Liver (tissue), 9 donors: ENCODE data around the gene ALDOA. TPM values are rescaled to one million over a fixed set of nuclear protein-coding genes. Genes with fewer than 3 reads are reported as not detected.

ENCODE experiments used
- DNase-seq: peaks from one replicate; pipeline ENCODE4 v3.0.0-alpha.2; 2017; ENCODE audit warnings: low spot score
- H3K27ac ChIP-seq, 2 donors: one replicate each; pipeline ENCODE4 v1.7.0; 2013; ENCODE audit warnings: inconsistent platforms in 2 of 2, low read length in 2 of 2, control low read depth in 1 of 2, low read depth in 1 of 2, mild to moderate bottlenecking in 1 of 2
- H3K27me3 ChIP-seq, 4 donors: one replicate each; pipeline versions ENCODE4 v1.6.1 to v1.7.0; 2013; ENCODE audit warnings: low read length in 3 of 4, inconsistent platforms in 1 of 4, mild to moderate bottlenecking in 1 of 4, moderate library complexity in 1 of 4; ENCODE audit not compliant: control insufficient read depth in 4 of 4, insufficient read depth in 4 of 4
- H3K36me3 ChIP-seq, 4 donors: one replicate each; pipeline versions ENCODE4 v1.6.1 to v1.7.0; 2013; ENCODE audit warnings: low read length in 3 of 4, mild to moderate bottlenecking in 3 of 4, low read depth in 1 of 4, moderate library complexity in 1 of 4; ENCODE audit not compliant: control insufficient read depth in 4 of 4, insufficient read depth in 3 of 4
- H3K4me1 ChIP-seq, 4 donors: one replicate each; pipeline versions ENCODE4 v1.6.1 to v1.7.0; 2013; ENCODE audit warnings: low read length in 3 of 4, mild to moderate bottlenecking in 3 of 4, moderate library complexity in 1 of 4; ENCODE audit not compliant: control insufficient read depth in 4 of 4, insufficient read depth in 4 of 4
- H3K4me3 ChIP-seq, 3 donors: one replicate each; pipeline versions ENCODE4 v1.6.1 to v1.7.0; 2013; ENCODE audit warnings: low read length in 3 of 3, control low read depth in 1 of 3, low read depth in 1 of 3, mild to moderate bottlenecking in 1 of 3
- H3K9ac ChIP-seq, 2 donors: one replicate each; pipeline ENCODE4 v1.7.0; 2013; ENCODE audit warnings: low read length in 2 of 2, mild to moderate bottlenecking in 2 of 2, moderate library complexity in 2 of 2, control low read depth in 1 of 2, low read depth in 1 of 2
- H3K9me3 ChIP-seq, 4 donors: one replicate each; pipeline versions ENCODE4 v1.6.1 to v1.7.0; 2013; ENCODE audit warnings: low read length in 3 of 4; ENCODE audit not compliant: control insufficient read depth in 4 of 4
- ATF3 ChIP-seq: IDR thresholded peaks from 2 replicates; pipeline ENCODE4 v1.6.1; 2016; ENCODE audit warnings: antibody characterized with exemption
- CTCF ChIP-seq: fragments of 150-350 bp; IDR thresholded peaks from 2 replicates; pipeline ENCODE4 v1.5.1; 2017; ENCODE audit warnings: improper control_type of control experiment, low read depth, low read length; ENCODE audit not compliant: missing input control
- EGR1 ChIP-seq, 2 donors: IDR thresholded peaks; 2 replicates each; pipeline ENCODE4 v1.6.1; 2016 to 2018; ENCODE audit warnings: antibody characterized with exemption in 2 of 2, low read depth in 2 of 2
- FOXA1 ChIP-seq: IDR thresholded peaks from 2 replicates; pipeline ENCODE4 v1.6.1; 2016; ENCODE audit warnings: antibody characterized with exemption
- FOXA2 ChIP-seq: IDR thresholded peaks from 2 replicates; pipeline ENCODE4 v1.6.1; 2016; ENCODE audit warnings: antibody characterized with exemption
- GABPA ChIP-seq, 2 donors: IDR thresholded peaks in 1 of 2; conservative IDR thresholded peaks in 1 of 2; 2 replicates each; pipeline ENCODE4 v1.6.1; 2016; ENCODE audit warnings: antibody characterized with exemption in 2 of 2, mild to moderate bottlenecking in 1 of 2, moderate library complexity in 1 of 2
- HNF4A ChIP-seq, 2 donors: conservative IDR thresholded peaks; 2 replicates each; pipeline ENCODE4 v1.6.1; 2016; ENCODE audit warnings: antibody characterized with exemption in 2 of 2, mild to moderate bottlenecking in 2 of 2
- HNF4G ChIP-seq: IDR thresholded peaks from 2 replicates; pipeline ENCODE4 v1.6.1; 2016; ENCODE audit warnings: antibody characterized with exemption
- JUND ChIP-seq, 2 donors: IDR thresholded peaks; 2 replicates each; pipeline ENCODE4 v1.6.1; 2016; ENCODE audit warnings: antibody characterized with exemption in 2 of 2
- MAX ChIP-seq: IDR thresholded peaks from 2 replicates; pipeline ENCODE4 v1.6.1; 2016; ENCODE audit warnings: antibody characterized with exemption
- NR2F2 ChIP-seq: IDR thresholded peaks from 2 replicates; pipeline ENCODE4 v1.6.1; 2016; ENCODE audit warnings: antibody characterized with exemption
- RAD21 ChIP-seq, 2 donors: IDR thresholded peaks; 2 replicates each; pipeline ENCODE4 v1.6.1; 2016; ENCODE audit warnings: antibody characterized with exemption in 2 of 2, mild to moderate bottlenecking in 2 of 2
- REST ChIP-seq: IDR thresholded peaks from 2 replicates; pipeline ENCODE4 v1.6.1; 2016; ENCODE audit warnings: antibody characterized with exemption, mild to moderate bottlenecking
- RXRA ChIP-seq, 2 donors: IDR thresholded peaks; 2 replicates each; pipeline ENCODE4 v1.6.1; 2017 to 2018; ENCODE audit warnings: antibody characterized with exemption in 2 of 2, mild to moderate bottlenecking in 1 of 2
- SP1 ChIP-seq: IDR thresholded peaks from 2 replicates; pipeline ENCODE4 v1.6.1; 2018; ENCODE audit warnings: antibody characterized with exemption, mild to moderate bottlenecking
- TAF1 ChIP-seq: conservative IDR thresholded peaks from 2 replicates; pipeline ENCODE4 v1.6.1; 2016; ENCODE audit warnings: antibody characterized with exemption, mild to moderate bottlenecking
- YY1 ChIP-seq: IDR thresholded peaks from 2 replicates; pipeline ENCODE4 v1.6.1; 2016; ENCODE audit warnings: antibody characterized with exemption, mild to moderate bottlenecking
- ZBTB33 ChIP-seq: IDR thresholded peaks from 2 replicates; pipeline ENCODE4 v1.6.1; 2016; ENCODE audit warnings: antibody characterized with exemption
- WGBS: extraction: QIAGEN DNeasy Blood & Tissue Kit; methylation state at CpG from one replicate; pipeline ENCODE4 v1.1.7; 2013; 5-methylcytosine and 5-hydroxymethylcytosine counted together
- polyA plus RNA-seq, 2 donors: library from polyadenylated mRNA; stranded (reverse) in 1 of 2; unstranded in 1 of 2; fragments of 200-250 nt in 1 of 2; fragments of >200 nt in 1 of 2; fragmentation: Nextera tagmentation in 1 of 2; extraction: Ambion mirVana in 1 of 2; gene quantifications; one replicate each; pipeline versions ENCODE4 v1.2.1 to v1.2.3, GENCODE V29; 2013 to 2015
- total RNA-seq, 2 donors: library from RNA; depleted of rRNA; stranded (reverse); fragments of >200 nt; gene quantifications; one replicate each; pipeline ENCODE4 v1.2.3, GENCODE V29; 2014
- donor health status: healthy.
- donor health status: healthy.
- donor health status: healthy.
- donor health status: healthy.
- donor health status: healthy.

Gene ALDOA
- total and polyA plus RNA-seq, 4 donors = 96.8 to 251 (median 121) TPM

GRCh38 chr16:30063278-30063892, 2.2 kb upstream of the ALDOA start:
- DNase-seq = no peak
- H3K36me3 ChIP-seq = peaks cover under 1 to 8% (median 7%) of the 10 kb centered on the region in 4 donors
- peak overlapping the region in 1 of 2 donors; percentile 98 for H3K9ac ChIP-seq
- H3K27me3 ChIP-seq = no peaks in the 10 kb centered on the region
- no peaks in the 10 kb centered on the region for H3K9me3 ChIP-seq
- H3K4me3 ChIP-seq = peak overlapping the region in 1 of 3 donors; percentile 74
- peak overlapping the region; percentile 99 to 100 for H3K27ac ChIP-seq
- WGBS = 68% methylated on average over 12 of the region's 12 CpGs
- TF ChIP-seq GABPA (IDR thresholded peaks at IDR 0.05 in 1 of 2, conservative IDR thresholded peaks at IDR 0.05 in 1 of 2) = no peak
- peaks cover 0 to 20% (median 13%) of the 10 kb centered on the region in 4 donors for H3K4me1 ChIP-seq

GRCh38 chr16:30063893-30064728, 1.4 kb upstream of the ALDOA start:
- 5% methylated on average over 27 of the region's 27 CpGs for WGBS
- peaks cover 0 to 24% (median 14%) of the 10 kb centered on the region in 4 donors for H3K4me1 ChIP-seq
- H3K27ac ChIP-seq = peak overlapping the region; percentile 99 to 100
- TF ChIP-seq CTCF (peak; percentile 30), ATF3 (no peak), YY1 (peak; percentile 46), GABPA (IDR thresholded peaks at IDR 0.05 in 1 of 2, conservative IDR thresholded peaks at IDR 0.05 in 1 of 2) (no peak), ZBTB33 (no peak), HNF4A (conservative IDR thresholded peaks at IDR 0.05) (no peak), HNF4G (no peak), MAX (no peak), JUND (IDR thresholded peaks at IDR 0.05) (no peak), TAF1 (no peak), NR2F2 (no peak), SP1 (peak; percentile 23), EGR1 (IDR thresholded peaks at IDR 0.05; ENCODE audit: low read depth in 2 of 2) (no peak), RXRA (IDR thresholded peaks at IDR 0.05) (peak in 1 of 2 donors; percentile 10), FOXA2 (no peak), REST (no peak), RAD21 (IDR thresholded peaks at IDR 0.05) (peak; percentile 59 to 69), FOXA1 (no peak)
- no peaks in the 10 kb centered on the region for H3K9me3 ChIP-seq
- peak overlapping the region; percentile 45 to 74 (median 73) for H3K4me3 ChIP-seq
- peaks cover 2 to 15% (median 14%) of the 10 kb centered on the region in 4 donors for H3K36me3 ChIP-seq
- no peaks in the 10 kb centered on the region for H3K27me3 ChIP-seq
- peak; percentile 50 for DNase-seq
- peak overlapping the region; percentile 96 to 98 for H3K9ac ChIP-seq
